ENCODE measurements around the gene KLC4.

DNA sequence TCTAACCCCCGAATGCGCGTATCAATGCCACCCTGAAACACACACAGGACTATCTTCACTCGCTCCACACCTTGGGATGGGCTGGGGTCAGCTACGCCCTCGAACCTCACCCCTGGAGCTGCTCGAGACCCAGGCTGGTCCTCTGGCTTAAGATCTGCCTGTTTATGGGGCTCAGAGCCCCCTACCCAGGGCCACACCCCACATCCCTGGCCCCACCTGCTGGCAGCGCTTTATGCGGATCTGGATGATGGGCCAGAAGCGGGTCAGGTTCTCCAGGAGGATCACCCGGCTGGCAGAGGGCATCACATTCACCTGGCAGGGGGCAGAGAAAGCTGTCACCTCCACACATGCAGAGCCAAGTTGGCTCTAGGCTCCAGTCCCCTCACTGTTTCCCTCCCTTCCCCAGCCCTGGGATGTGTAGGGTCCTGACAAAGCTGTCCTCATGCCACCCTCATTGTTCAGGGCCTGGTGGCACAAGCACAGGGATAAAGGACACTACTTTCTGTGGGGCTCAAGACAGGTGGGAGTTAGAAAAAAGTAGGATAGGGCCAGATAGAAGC lies 14.0 kb upstream of the KLC4 start:
- TF ChIP-seq, protein P1, sequence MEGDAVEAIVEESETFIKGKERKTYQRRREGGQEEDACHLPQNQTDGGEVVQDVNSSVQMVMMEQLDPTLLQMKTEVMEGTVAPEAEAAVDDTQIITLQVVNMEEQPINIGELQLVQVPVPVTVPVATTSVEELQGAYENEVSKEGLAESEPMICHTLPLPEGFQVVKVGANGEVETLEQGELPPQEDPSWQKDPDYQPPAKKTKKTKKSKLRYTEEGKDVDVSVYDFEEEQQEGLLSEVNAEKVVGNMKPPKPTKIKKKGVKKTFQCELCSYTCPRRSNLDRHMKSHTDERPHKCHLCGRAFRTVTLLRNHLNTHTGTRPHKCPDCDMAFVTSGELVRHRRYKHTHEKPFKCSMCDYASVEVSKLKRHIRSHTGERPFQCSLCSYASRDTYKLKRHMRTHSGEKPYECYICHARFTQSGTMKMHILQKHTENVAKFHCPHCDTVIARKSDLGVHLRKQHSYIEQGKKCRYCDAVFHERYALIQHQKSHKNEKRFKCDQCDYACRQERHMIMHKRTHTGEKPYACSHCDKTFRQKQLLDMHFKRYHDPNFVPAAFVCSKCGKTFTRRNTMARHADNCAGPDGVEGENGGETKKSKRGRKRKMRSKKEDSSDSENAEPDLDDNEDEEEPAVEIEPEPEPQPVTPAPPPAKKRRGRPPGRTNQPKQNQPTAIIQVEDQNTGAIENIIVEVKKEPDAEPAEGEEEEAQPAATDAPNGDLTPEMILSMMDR (IDR thresholded peaks at IDR 0.05) = no peak
- no peak for TF ChIP-seq POLR2A (IDR thresholded peaks at IDR 0.05)

All from right lobe of liver (tissue), 4 donors.